HepG2 (cell line): ENCODE data around the gene ICAM3. TPM values are rescaled to one million over a fixed set of nuclear protein-coding genes. Genes with fewer than 3 reads are reported as not detected.

Source experiments
- EEA1 ChIP-seq: sonication (generic); formaldehyde crosslinking; IDR thresholded peaks from 2 replicates; pipeline ENCODE4 v1.5.1; 2020; ENCODE audit warnings: mild to moderate bottlenecking, missing genetic modification reagents, borderline replicate concordance
- FOXM1 ChIP-seq: sonication (generic); formaldehyde crosslinking; IDR thresholded peaks from 2 replicates; pipeline ENCODE4 v1.5.0; 2020; ENCODE audit warnings: missing genetic modification reagents
- FOXP1 ChIP-seq, 2 experiments: fragments of 450-650 bp in 1 of 2; IDR thresholded peaks; 2 replicates each; pipeline ENCODE4 v1.6.1; 2017 to 2018; ENCODE audit warnings: antibody characterized with exemption in 1 of 2
- HNRNPLL ChIP-seq: fragments of 200-400 bp; formaldehyde crosslinking; IDR thresholded peaks from 2 replicates; pipeline ENCODE4 v1.6.1; 2017; ENCODE audit warnings: mild to moderate bottlenecking, low read depth, low read length; ENCODE audit not compliant: poor library complexity, severe bottlenecking
- PTBP1 ChIP-seq: fragments of 200-400 bp; formaldehyde crosslinking; IDR thresholded peaks from 2 replicates; pipeline ENCODE4 v1.6.1; 2018; ENCODE audit warnings: low read length, low read depth; ENCODE audit not compliant: poor library complexity, severe bottlenecking
- SOX13 ChIP-seq, 3 experiments: fragments of 450-650 bp in 1 of 3; sonication (generic) in 1 of 3; formaldehyde crosslinking in 1 of 3; IDR thresholded peaks in 2 of 3; conservative IDR thresholded peaks in 1 of 3; 2 replicates each; pipeline versions ENCODE4 v1.5.0 to v1.6.1; 2016 to 2020; ENCODE audit warnings: antibody characterized with exemption in 1 of 3, mild to moderate bottlenecking in 1 of 3, missing compliant biosample characterization in 1 of 3, missing genetic modification reagents in 1 of 3, moderate library complexity in 1 of 3
- TAF1 ChIP-seq: sonication (generic); formaldehyde crosslinking; IDR thresholded peaks from 2 replicates; pipeline ENCODE4 v1.4.0; 2020; ENCODE audit warnings: missing genetic modification reagents
- TBX2 ChIP-seq: sonication (generic); formaldehyde crosslinking; IDR thresholded peaks from 2 replicates; pipeline ENCODE4 v1.5.0; 2020; ENCODE audit warnings: missing genetic modification reagents, mild to moderate bottlenecking, borderline replicate concordance
- ZNF207 ChIP-seq: fragments of 450-650 bp; IDR thresholded peaks from 2 replicates; pipeline ENCODE4 v1.6.1; 2016; ENCODE audit warnings: antibody characterized with exemption, borderline replicate concordance
- ZNF274 ChIP-seq: sonication (generic); formaldehyde crosslinking; IDR thresholded peaks from 2 replicates; pipeline ENCODE4 v1.5.1; 2020; ENCODE audit warnings: mild to moderate bottlenecking, missing genetic modification reagents
- ZNF343 ChIP-seq: sonication (generic); formaldehyde crosslinking; IDR thresholded peaks from 2 replicates; pipeline ENCODE4 v1.4.0; 2020; ENCODE audit warnings: mild to moderate bottlenecking, missing genetic modification reagents
- ZNF367 ChIP-seq: sonication (generic); formaldehyde crosslinking; IDR thresholded peaks from 2 replicates; pipeline ENCODE4 v1.4.0; 2020; ENCODE audit warnings: missing genetic modification reagents, borderline replicate concordance
- ZSCAN21 ChIP-seq: sonication (generic); formaldehyde crosslinking; IDR thresholded peaks from 2 replicates; pipeline ENCODE4 v1.8.0; 2022; ENCODE audit warnings: mild to moderate bottlenecking, missing genetic modification reagents, moderate library complexity, borderline replicate concordance
- polyA plus RNA-seq, 8 experiments: library from polyadenylated mRNA; depleted of rRNA in 3 of 8; stranded (reverse) in 7 of 8; unstranded in 1 of 8; fragments of >200 nt; fragmentation: Illumina TruSeq in 4 of 8; extraction: Trizol in 4 of 8; gene quantifications; 2 replicates each; pipeline versions ENCODE4 v1.2.1 to v1.2.3, GENCODE V29; 2011 to 2016; ENCODE audit warnings: low read depth in 4 of 8, missing spikeins in 1 of 8, mixed read lengths in 1 of 8; ENCODE audit not compliant: insufficient read depth in 1 of 8
- total RNA-seq, 5 experiments: library from RNA; depleted of rRNA; stranded (reverse); fragments of >200 nt; fragmentation: Illumina TruSeq; extraction: Trizol; gene quantifications; 2 replicates each; pipeline ENCODE4 v1.2.3, GENCODE V29; 2016; ENCODE audit warnings: low read depth in 1 of 5
- TF ChIP-seq, protein P1 (sequence below), 2 experiments: sonication (generic) in 1 of 2; formaldehyde crosslinking in 1 of 2; IDR thresholded peaks; 2 replicates each; pipeline versions ENCODE4 v1.4.0 to v1.6.1; 2018 to 2020; ENCODE audit warnings: missing genetic modification reagents in 2 of 2, borderline replicate concordance in 1 of 2, low read depth in 1 of 2, mild to moderate bottlenecking in 1 of 2, missing biosample characterization in 1 of 2
- TF ChIP-seq, protein P2 (sequence below): sonication (generic); formaldehyde crosslinking; IDR thresholded peaks from 2 replicates; pipeline ENCODE4 v1.8.0; 2022; ENCODE audit warnings: mild to moderate bottlenecking, missing genetic modification reagents, moderate library complexity
- TF ChIP-seq, protein P3 (sequence below): IDR thresholded peaks from 2 replicates; pipeline ENCODE4 v1.6.1; 2016; ENCODE audit warnings: low read depth, control low read depth
- TF ChIP-seq, protein P4 (sequence below): sonication (generic); formaldehyde crosslinking; IDR thresholded peaks from 2 replicates; pipeline ENCODE4 v1.5.0; 2020; ENCODE audit warnings: missing genetic modification reagents

ICAM3 gene
- total and polyA plus RNA-seq, 2 of the 13 experiments (the other 11 are each of a cell fraction or from before 2014, with no cell fraction given) = 14.1 to 21.0 TPM

DNA sequence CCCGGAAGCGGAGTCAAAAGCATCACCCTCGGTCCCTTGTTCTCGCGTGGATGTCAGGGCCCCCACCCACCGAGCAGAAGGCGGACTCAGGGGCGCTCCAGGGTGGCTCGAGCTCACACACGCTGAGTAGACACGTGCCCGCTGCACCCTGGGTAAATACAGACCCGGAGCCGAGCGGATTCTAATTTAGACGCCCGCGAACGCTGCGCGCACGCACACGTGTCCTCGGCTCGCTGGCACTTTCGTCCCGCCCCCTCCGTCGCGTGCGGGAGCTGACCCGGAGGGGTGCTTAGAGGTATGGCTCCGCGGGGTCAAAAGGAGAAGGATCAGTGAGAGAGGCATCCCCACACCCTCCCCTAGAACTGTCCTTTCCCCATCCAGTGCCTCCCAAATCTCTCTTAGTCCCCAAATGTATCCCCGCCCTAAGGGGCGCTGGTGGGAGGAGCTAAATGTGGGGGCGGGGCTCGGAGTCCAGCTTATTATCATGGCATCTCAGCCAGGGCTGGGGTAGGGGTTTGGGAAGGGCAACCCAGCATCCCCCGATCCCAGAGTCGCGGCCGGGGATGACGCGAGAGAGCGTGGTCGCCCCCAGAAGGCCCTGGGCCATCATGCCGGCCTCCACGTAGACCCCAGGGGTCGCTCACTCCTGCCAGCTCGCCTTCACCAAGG, 50.1 kb downstream of the ICAM3 start (continued):
- no peak for TF ChIP-seq ZNF207
- TF ChIP-seq EEA1 (CRISPR knock-in tag) = peak; percentile 69; the same call in 1 of the 2 replicates
- TF ChIP-seq TAF1 (CRISPR knock-in tag) = no peak
- TF ChIP-seq, protein P1, sequence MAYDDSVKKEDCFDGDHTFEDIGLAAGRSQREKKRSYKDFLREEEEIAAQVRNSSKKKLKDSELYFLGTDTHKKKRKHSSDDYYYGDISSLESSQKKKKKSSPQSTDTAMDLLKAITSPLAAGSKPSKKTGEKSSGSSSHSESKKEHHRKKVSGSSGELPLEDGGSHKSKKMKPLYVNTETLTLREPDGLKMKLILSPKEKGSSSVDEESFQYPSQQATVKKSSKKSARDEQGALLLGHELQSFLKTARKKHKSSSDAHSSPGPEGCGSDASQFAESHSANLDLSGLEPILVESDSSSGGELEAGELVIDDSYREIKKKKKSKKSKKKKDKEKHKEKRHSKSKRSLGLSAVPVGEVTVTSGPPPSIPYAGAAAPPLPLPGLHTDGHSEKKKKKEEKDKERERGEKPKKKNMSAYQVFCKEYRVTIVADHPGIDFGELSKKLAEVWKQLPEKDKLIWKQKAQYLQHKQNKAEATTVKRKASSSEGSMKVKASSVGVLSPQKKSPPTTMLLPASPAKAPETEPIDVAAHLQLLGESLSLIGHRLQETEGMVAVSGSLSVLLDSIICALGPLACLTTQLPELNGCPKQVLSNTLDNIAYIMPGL (CRISPR knock-in tag; IDR thresholded peaks at IDR 0.05; ENCODE audit: borderline replicate concordance in 1 of 2, low read depth in 1 of 2) = peak in 1 of 2 experiments; percentile 58; a peak in 1 of 4 replicates
- no peak for TF ChIP-seq ZNF343 (CRISPR knock-in tag)
- TF ChIP-seq, protein P2, sequence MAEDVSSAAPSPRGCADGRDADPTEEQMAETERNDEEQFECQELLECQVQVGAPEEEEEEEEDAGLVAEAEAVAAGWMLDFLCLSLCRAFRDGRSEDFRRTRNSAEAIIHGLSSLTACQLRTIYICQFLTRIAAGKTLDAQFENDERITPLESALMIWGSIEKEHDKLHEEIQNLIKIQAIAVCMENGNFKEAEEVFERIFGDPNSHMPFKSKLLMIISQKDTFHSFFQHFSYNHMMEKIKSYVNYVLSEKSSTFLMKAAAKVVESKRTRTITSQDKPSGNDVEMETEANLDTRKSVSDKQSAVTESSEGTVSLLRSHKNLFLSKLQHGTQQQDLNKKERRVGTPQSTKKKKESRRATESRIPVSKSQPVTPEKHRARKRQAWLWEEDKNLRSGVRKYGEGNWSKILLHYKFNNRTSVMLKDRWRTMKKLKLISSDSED (CRISPR knock-in tag) = no peak
- TF ChIP-seq ZNF274 (CRISPR knock-in tag) = no peak; the same call in 1 of the 2 replicates
- TF ChIP-seq FOXP1 (IDR thresholded peaks at IDR 0.05) = no peak
- no peak for TF ChIP-seq FOXP1 (CRISPR knock-in tag; IDR thresholded peaks at IDR 0.05)
- TF ChIP-seq, protein P3, sequence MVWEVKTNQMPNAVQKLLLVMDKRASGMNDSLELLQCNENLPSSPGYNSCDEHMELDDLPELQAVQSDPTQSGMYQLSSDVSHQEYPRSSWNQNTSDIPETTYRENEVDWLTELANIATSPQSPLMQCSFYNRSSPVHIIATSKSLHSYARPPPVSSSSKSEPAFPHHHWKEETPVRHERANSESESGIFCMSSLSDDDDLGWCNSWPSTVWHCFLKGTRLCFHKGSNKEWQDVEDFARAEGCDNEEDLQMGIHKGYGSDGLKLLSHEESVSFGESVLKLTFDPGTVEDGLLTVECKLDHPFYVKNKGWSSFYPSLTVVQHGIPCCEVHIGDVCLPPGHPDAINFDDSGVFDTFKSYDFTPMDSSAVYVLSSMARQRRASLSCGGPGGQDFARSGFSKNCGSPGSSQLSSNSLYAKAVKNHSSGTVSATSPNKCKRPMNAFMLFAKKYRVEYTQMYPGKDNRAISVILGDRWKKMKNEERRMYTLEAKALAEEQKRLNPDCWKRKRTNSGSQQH = no peak
- TF ChIP-seq ZNF367 (CRISPR knock-in tag) = no peak
- TF ChIP-seq FOXM1 (CRISPR knock-in tag) = no peak
- 0 out of 2 replicates have a peak, but pooled peaks have one; percentile 40 for TF ChIP-seq ZSCAN21 (CRISPR knock-in tag)
- TF ChIP-seq, protein P4, sequence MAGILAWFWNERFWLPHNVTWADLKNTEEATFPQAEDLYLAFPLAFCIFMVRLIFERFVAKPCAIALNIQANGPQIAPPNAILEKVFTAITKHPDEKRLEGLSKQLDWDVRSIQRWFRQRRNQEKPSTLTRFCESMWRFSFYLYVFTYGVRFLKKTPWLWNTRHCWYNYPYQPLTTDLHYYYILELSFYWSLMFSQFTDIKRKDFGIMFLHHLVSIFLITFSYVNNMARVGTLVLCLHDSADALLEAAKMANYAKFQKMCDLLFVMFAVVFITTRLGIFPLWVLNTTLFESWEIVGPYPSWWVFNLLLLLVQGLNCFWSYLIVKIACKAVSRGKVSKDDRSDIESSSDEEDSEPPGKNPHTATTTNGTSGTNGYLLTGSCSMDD (CRISPR knock-in tag) = no peak
- no peak for TF ChIP-seq PTBP1
- no peak for TF ChIP-seq SOX13 (IDR thresholded peaks at IDR 0.05)
- no peak for TF ChIP-seq SOX13 (CRISPR knock-in tag; conservative IDR thresholded peaks at IDR 0.05 in 1 of 2, IDR thresholded peaks at IDR 0.05 in 1 of 2)
- peak; percentile 62; the same call in 1 of the 2 replicates for TF ChIP-seq TBX2
- TF ChIP-seq HNRNPLL = peak; percentile 31
